Smooth muscle cell (in vitro differentiated cells): ENCODE data around the gene SP2. TPM values are rescaled to one million over a fixed set of nuclear protein-coding genes. Genes with fewer than 3 reads are reported as not detected.

Experiments used
- DNase-seq: peaks from one replicate; lab custom pipeline; 2025; ENCODE audit not compliant: unreplicated experiment; lab: John Stamatoyannopoulos, UW
- H2AFZ ChIP-seq: fragments of 200-600 bp; sonication (generic); 2 replicates; pipeline ENCODE4 v1.6.0; 2016; ENCODE audit warnings: antibody characterized with exemption, low read depth, mild to moderate bottlenecking
- H3F3A ChIP-seq: fragments of 200-600 bp; sonication (generic); 2 replicates; pipeline ENCODE4 v1.6.0; 2017; ENCODE audit warnings: antibody characterized with exemption, low read depth
- H3K27ac ChIP-seq: fragments of 200-600 bp; sonication (generic); 2 replicates; pipeline ENCODE4 v1.5.1; 2016; ENCODE audit warnings: low read depth, mild to moderate bottlenecking
- H3K27me3 ChIP-seq: fragments of 200-600 bp; sonication (generic); 2 replicates; pipeline ENCODE4 v1.6.1; 2016; ENCODE audit warnings: low read depth, mild to moderate bottlenecking
- H3K36me3 ChIP-seq: fragments of 200-600 bp; sonication (generic); 2 replicates; pipeline ENCODE4 v1.5.1; 2016; ENCODE audit warnings: low read depth
- H3K4me1 ChIP-seq: fragments of 200-600 bp; sonication (generic); 2 replicates; pipeline ENCODE4 v1.5.1; 2016; ENCODE audit warnings: low read depth
- H3K4me2 ChIP-seq: fragments of 200-600 bp; sonication (generic); 2 replicates; pipeline ENCODE4 v1.6.0; 2016; ENCODE audit warnings: mild to moderate bottlenecking
- H3K4me3 ChIP-seq: fragments of 200-600 bp; sonication (generic); 2 replicates; pipeline ENCODE4 v1.5.1; 2016; ENCODE audit warnings: mild to moderate bottlenecking
- H3K79me2 ChIP-seq: fragments of 200-600 bp; sonication (generic); 2 replicates; pipeline ENCODE4 v1.6.0; 2016; ENCODE audit warnings: low read depth, mild to moderate bottlenecking
- H3K9ac ChIP-seq: fragments of 200-600 bp; sonication (generic); 2 replicates; pipeline ENCODE4 v1.6.0; 2016; ENCODE audit warnings: low read depth
- H3K9me3 ChIP-seq: fragments of 200-600 bp; sonication (generic); replicated peaks from 2 replicates; pipeline ENCODE4 v1.5.1; 2016; ENCODE audit warnings: low read depth
- H4K20me1 ChIP-seq: fragments of 200-600 bp; sonication (generic); 2 replicates; pipeline ENCODE4 v1.6.0; 2016; ENCODE audit warnings: low read depth
- CTCF ChIP-seq: fragments of 200-600 bp; sonication (generic); IDR thresholded peaks from 2 replicates; pipeline ENCODE4 v1.5.1; 2017; ENCODE audit warnings: borderline replicate concordance, mild to moderate bottlenecking, antibody characterized with exemption; ENCODE audit not compliant: insufficient read depth, poor library complexity, severe bottlenecking
- WGBS: methylation state at CpG from one replicate; pipeline ENCODE4 v1.1.7; 2016; ENCODE audit warnings: low lambda C conversion rate; 5-methylcytosine and 5-hydroxymethylcytosine counted together
- polyA plus RNA-seq: library from polyadenylated mRNA; unstranded; fragments of >200 nt; fragmentation: Nextera tagmentation; extraction: Ambion mirVana; gene quantifications from 2 replicates; pipeline ENCODE4 v1.2.1, GENCODE V29; 2016
- total RNA-seq: library from RNA; depleted of rRNA; stranded (reverse); fragments of >200 nt; gene quantifications from 2 replicates; pipeline ENCODE4 v1.2.3, GENCODE V29; 2014

SP2 gene
- total and polyA plus RNA-seq, 2 experiments from 2014 or later: 2.4 to 9.0 TPM

GRCh38 chr17:47898241-47898640 is 2.2 kb downstream of the SP2 start:
- TF ChIP-seq CTCF: no peak
- peaks cover 20% of the 10 kb centered on the region for H3K79me2 ChIP-seq
- no peaks in the 10 kb centered on the region for H3K9me3 ChIP-seq
- H3K27ac ChIP-seq: no peak overlapping the region
- H3K4me2 ChIP-seq: no peak overlapping the region
- H3K27me3 ChIP-seq: no peaks in the 10 kb centered on the region
- no peak overlapping the region for H2AFZ ChIP-seq
- no peaks in the 10 kb centered on the region for H3F3A ChIP-seq
- no peak overlapping the region for H3K4me3 ChIP-seq
- no peaks in the 10 kb centered on the region for H4K20me1 ChIP-seq
- no peaks in the 10 kb centered on the region for H3K36me3 ChIP-seq
- H3K4me1 ChIP-seq: peaks cover 18% of the 10 kb centered on the region
- H3K9ac ChIP-seq: no peak overlapping the region
- DNase-seq: no peak

- Histone ChIP-seq H3K4me1 (peaks cover 16% of the 10 kb centered on the region), H2AFZ (no peak overlapping the region), H3K27ac (no peak overlapping the region), H3F3A (no peaks in the 10 kb centered on the region), H3K4me3 (no peak overlapping the region), H3K79me2 (peaks cover 20% of the 10 kb centered on the region), H3K9ac (no peak overlapping the region), H3K4me2 (no peak overlapping the region), H3K36me3 (no peaks in the 10 kb centered on the region), H3K27me3 (no peaks in the 10 kb centered on the region), H4K20me1 (no peaks in the 10 kb centered on the region), H3K9me3 (no peaks in the 10 kb centered on the region)
- 88% methylated on average over 5 of the region's 5 CpGs for WGBS
- TF ChIP-seq CTCF: no peak
- DNase-seq: no peak
Measured at GRCh38 chr17:47899643-47900042, 3.6 kb downstream of the SP2 start.

- Histone ChIP-seq H3K4me3 (no peak overlapping the region), H3K79me2 (peaks cover 20% of the 10 kb centered on the region), H4K20me1 (peaks cover 3% of the 10 kb centered on the region), H3K4me2 (no peak overlapping the region), H3K4me1 (peaks cover 17% of the 10 kb centered on the region), H3K27ac (no peak overlapping the region), H3K27me3 (no peaks in the 10 kb centered on the region), H3F3A (no peaks in the 10 kb centered on the region), H3K36me3 (no peaks in the 10 kb centered on the region), H3K9ac (no peak overlapping the region), H3K9me3 (no peaks in the 10 kb centered on the region), H2AFZ (no peak overlapping the region)
- 78% methylated on average over 7 of the region's 7 CpGs for WGBS
- DNase-seq: no peak
- TF ChIP-seq CTCF: no peak
Measured at GRCh38 chr17:47901423-47901822, 5.4 kb downstream of the SP2 start.

GRCh38 chr17:47902039-47902744 is 6.2 kb downstream of the SP2 start:
- no peak for DNase-seq
- Histone ChIP-seq H3K27ac (no peak overlapping the region), H3K27me3 (no peaks in the 10 kb centered on the region), H3K4me2 (no peak overlapping the region), H3K9me3 (no peaks in the 10 kb centered on the region), H3K9ac (no peak overlapping the region), H2AFZ (no peak overlapping the region), H3K79me2 (peaks cover 18% of the 10 kb centered on the region), H3K4me1 (peaks cover 13% of the 10 kb centered on the region), H4K20me1 (peaks cover 3% of the 10 kb centered on the region), H3K4me3 (no peak overlapping the region), H3F3A (no peaks in the 10 kb centered on the region), H3K36me3 (no peaks in the 10 kb centered on the region)
- TF ChIP-seq CTCF: no peak
- 71% methylated on average over 4 of the region's 4 CpGs for WGBS
